ENCODE data around the gene INSIG1. TPM values are rescaled to one million over a fixed set of nuclear protein-coding genes. Genes with fewer than 3 reads are reported as not detected.

The INSIG1 gene
- total and polyA plus RNA-seq, 8 donors, result 13.0 to 59.2 (median 37.1) TPM

DNA sequence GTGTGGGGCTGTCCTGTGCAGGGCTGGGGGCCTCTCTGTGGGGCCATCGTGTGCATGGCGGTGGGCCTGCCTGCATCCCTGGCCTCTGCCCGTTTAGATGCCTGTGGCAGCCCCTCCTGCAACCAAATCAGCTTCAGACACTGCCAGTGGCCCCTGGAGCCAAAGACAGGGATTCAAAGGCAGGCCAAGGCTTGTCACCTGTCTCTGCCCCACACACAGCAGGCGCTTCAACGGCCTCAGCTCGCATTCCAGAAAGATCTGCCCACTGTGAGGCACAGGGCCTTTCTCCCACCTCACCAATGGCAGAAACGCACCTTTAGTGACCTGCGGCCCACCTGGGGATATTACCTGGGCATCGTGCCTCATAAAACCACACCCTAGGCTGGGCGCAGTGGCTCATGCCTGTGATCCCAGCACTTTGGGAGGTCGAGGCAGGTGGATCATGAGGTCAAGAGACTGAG is 46.0 kb downstream of the INSIG1 start:
- no peak for ATAC-seq
- WGBS, 2 donors, result 79 to 89% methylated on average over 11 of the region's 11 CpGs
- H3K4me3 ChIP-seq, result no peak overlapping the region
- DNase-seq, result peak in 1 of 6 donors; percentile 50
- intact Hi-C loops (cut with DNase I), result loop anchor here in 2 of 3 donors (5.0 to 10.0 kb wide), 2 partner anchors 151 to 419 kb away; no protein-coding TSS in a partner anchor
- TF ChIP-seq, protein P1, sequence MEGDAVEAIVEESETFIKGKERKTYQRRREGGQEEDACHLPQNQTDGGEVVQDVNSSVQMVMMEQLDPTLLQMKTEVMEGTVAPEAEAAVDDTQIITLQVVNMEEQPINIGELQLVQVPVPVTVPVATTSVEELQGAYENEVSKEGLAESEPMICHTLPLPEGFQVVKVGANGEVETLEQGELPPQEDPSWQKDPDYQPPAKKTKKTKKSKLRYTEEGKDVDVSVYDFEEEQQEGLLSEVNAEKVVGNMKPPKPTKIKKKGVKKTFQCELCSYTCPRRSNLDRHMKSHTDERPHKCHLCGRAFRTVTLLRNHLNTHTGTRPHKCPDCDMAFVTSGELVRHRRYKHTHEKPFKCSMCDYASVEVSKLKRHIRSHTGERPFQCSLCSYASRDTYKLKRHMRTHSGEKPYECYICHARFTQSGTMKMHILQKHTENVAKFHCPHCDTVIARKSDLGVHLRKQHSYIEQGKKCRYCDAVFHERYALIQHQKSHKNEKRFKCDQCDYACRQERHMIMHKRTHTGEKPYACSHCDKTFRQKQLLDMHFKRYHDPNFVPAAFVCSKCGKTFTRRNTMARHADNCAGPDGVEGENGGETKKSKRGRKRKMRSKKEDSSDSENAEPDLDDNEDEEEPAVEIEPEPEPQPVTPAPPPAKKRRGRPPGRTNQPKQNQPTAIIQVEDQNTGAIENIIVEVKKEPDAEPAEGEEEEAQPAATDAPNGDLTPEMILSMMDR (IDR thresholded peaks at IDR 0.05), result no peak
- FAIRE-seq, result no peak
- no peaks in the 10 kb centered on the region for H3K27me3 ChIP-seq
- H3K36me3 ChIP-seq, result no peaks in the 10 kb centered on the region
- H3K4me1 ChIP-seq, result no peaks in the 10 kb centered on the region
- no peak overlapping the region for H3K27ac ChIP-seq
- H3K9me3 ChIP-seq, result no peaks in the 10 kb centered on the region

DNA sequence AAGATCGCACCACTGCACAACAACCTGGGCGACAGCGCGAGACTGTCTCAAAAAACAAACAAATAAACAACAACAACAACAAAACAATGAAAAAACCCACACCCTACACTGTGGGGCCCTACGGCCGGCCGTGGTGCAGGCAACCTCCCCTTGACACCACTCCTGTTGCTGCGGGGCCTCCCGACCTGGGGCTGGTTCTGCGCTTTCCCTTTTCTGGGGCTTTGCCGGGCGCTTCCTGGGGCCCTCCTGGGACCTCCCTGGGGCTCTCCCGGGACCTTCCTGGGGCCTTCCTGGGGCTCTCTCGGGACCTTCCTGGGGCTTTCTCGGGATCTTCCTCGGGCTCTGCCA is 46.6 kb downstream of the INSIG1 start:
- intact Hi-C loops (cut with DNase I), result loop anchor here in 2 of 3 donors (5.0 to 10.0 kb wide), 2 partner anchors 152 to 419 kb away; no protein-coding TSS in a partner anchor
- H3K36me3 ChIP-seq, result no peaks in the 10 kb centered on the region
- FAIRE-seq (no peak), DNase-seq (peak in 2 of 6 donors; percentile 13 to 57), ATAC-seq (peak; percentile 6 to 32 (median 14))
- peak overlapping the region in 3 of 4 donors; percentile 38 to 55 (median 53) for H3K4me3 ChIP-seq
- H3K4me1 ChIP-seq, result no peaks in the 10 kb centered on the region
- no peaks in the 10 kb centered on the region for H3K27me3 ChIP-seq
- TF ChIP-seq, protein P1 (IDR thresholded peaks at IDR 0.05), result no peak
- no peak overlapping the region for H3K27ac ChIP-seq
- H3K9me3 ChIP-seq, result no peaks in the 10 kb centered on the region
- WGBS, 2 donors, result 50 to 53% methylated on average over 16 of the region's 16 CpGs

- intact Hi-C loops (cut with DNase I), result loop anchor here in 2 of 3 donors (5.0 to 10.0 kb wide), 2 partner anchors 153 to 420 kb away; no protein-coding TSS in a partner anchor
- 2 to 4% methylated on average over 37 to 62 of the region's 62 CpGs for WGBS, 2 donors
Measured at GRCh38 chr7:155344618-155345433, 47.1 kb downstream of the INSIG1 start.

GRCh38 chr7:155345490-155345889 is 47.8 kb downstream of the INSIG1 start:
- Histone ChIP-seq H3K36me3 (no peaks in the 10 kb centered on the region), H3K4me3 (peak overlapping the region in 1 of 4 donors; percentile 53), H3K27me3 (no peaks in the 10 kb centered on the region), H3K27ac (no peak overlapping the region), H3K9me3 (no peaks in the 10 kb centered on the region), H3K4me1 (no peaks in the 10 kb centered on the region)
- intact Hi-C loops (cut with DNase I), result loop anchor here in 1 of 3 donors (10.0 kb wide), 1 partner anchor 421 kb away; no protein-coding TSS in a partner anchor
- DNase-seq (no peak), FAIRE-seq (no peak), ATAC-seq (peak in 3 of 4 donors; percentile 2 to 16 (median 7))
- WGBS, 2 donors, result 58 to 63% methylated on average over 2 of the region's 2 CpGs
- TF ChIP-seq, protein P1 (IDR thresholded peaks at IDR 0.05), result no peak

More at GRCh38 chr7:155344618-155345433, 47.1 kb downstream of the INSIG1 start:
- Histone ChIP-seq H3K27me3 (no peaks in the 10 kb centered on the region), H3K9me3 (no peaks in the 10 kb centered on the region), H3K36me3 (no peaks in the 10 kb centered on the region), H3K4me1 (no peaks in the 10 kb centered on the region), H3K27ac (no peak overlapping the region), H3K4me3 (peak overlapping the region in 3 of 4 donors; percentile 38 to 55 (median 53))
- ATAC-seq, result peak; percentile 97 to 99 (median 98)
- no peak for FAIRE-seq
- TF ChIP-seq, protein P1 (IDR thresholded peaks at IDR 0.05), result peak; percentile 85 to 91 (median 88)
- DNase-seq, result peak; percentile 67 to 98 (median 84)
